CD14-positive monocyte (primary cell): Measurements from ENCODE around the gene OR51B4. TPM values are rescaled to one million over a fixed set of nuclear protein-coding genes. Genes with fewer than 3 reads are reported as not detected.

Experiments
- DNase-seq, 3 donors: peaks; one replicate each; pipeline ENCODE4 v3.0.0-alpha.2; 2011 to 2022
- H2AFZ ChIP-seq: 2 replicates; pipeline ENCODE4 v1.6.0; 2012; ENCODE audit warnings: mild to moderate bottlenecking, low read depth, low read length, inconsistent platforms; ENCODE audit not compliant: insufficient read depth, poor library complexity, severe bottlenecking
- H3K27ac ChIP-seq, 2 donors: 1 replicate in 1 of 2; 2 replicates in 1 of 2; pipeline ENCODE4 v1.5.1; 2012 to 2013; ENCODE audit warnings: low read length in 2 of 2, control low read depth in 1 of 2, inconsistent platforms in 1 of 2, low read depth in 1 of 2, mild to moderate bottlenecking in 1 of 2
- H3K27me3 ChIP-seq, 2 donors: one replicate each; pipeline versions ENCODE4 v1.6.0 to v1.6.1; 2011 to 2013; ENCODE audit warnings: low read length in 2 of 2; ENCODE audit not compliant: control insufficient read depth in 2 of 2, insufficient read depth in 2 of 2
- H3K36me3 ChIP-seq, 2 donors: replicated peaks in 1 of 2; 1 replicate in 1 of 2; 2 replicates in 1 of 2; pipeline versions ENCODE4 v1.5.1 to v1.6.1; 2012 to 2013; ENCODE audit warnings: low read length in 2 of 2, control low read depth in 1 of 2, inconsistent platforms in 1 of 2, mild to moderate bottlenecking in 1 of 2; ENCODE audit not compliant: insufficient read depth in 2 of 2, control insufficient read depth in 1 of 2
- H3K4me1 ChIP-seq, 2 donors: 1 replicate in 1 of 2; 2 replicates in 1 of 2; pipeline versions ENCODE4 v1.5.1 to v1.6.1; 2012 to 2013; ENCODE audit warnings: low read length in 2 of 2, control low read depth in 1 of 2, inconsistent platforms in 1 of 2, mild to moderate bottlenecking in 1 of 2, moderate library complexity in 1 of 2; ENCODE audit not compliant: insufficient read depth in 2 of 2, control insufficient read depth in 1 of 2
- H3K4me2 ChIP-seq: replicated peaks from 2 replicates; pipeline ENCODE3; 2012; ENCODE audit warnings: low read length, moderate library complexity, mild to moderate bottlenecking; ENCODE audit not compliant: poor library complexity, severe bottlenecking; ENCODE audit errors: extremely low read depth
- H3K4me3 ChIP-seq, 3 experiments: fragments of 200-600 bp in 1 of 3; sonication (generic) in 1 of 3; replicated peaks in 1 of 3; 1 replicate in 2 of 3; 2 replicates in 1 of 3; pipeline ENCODE4 v1.5.1; 2011 to 2013; ENCODE audit warnings: low read length in 3 of 3, mild to moderate bottlenecking in 3 of 3, control low read depth in 2 of 3, low read depth in 2 of 3, inconsistent platforms in 1 of 3, moderate library complexity in 1 of 3
- H3K79me2 ChIP-seq: 2 replicates; pipeline ENCODE4 v1.6.0; 2012; ENCODE audit warnings: mild to moderate bottlenecking, control low read depth, inconsistent platforms, low read length, moderate library complexity; ENCODE audit not compliant: insufficient read depth
- H3K9ac ChIP-seq: 2 replicates; pipeline ENCODE4 v1.6.0; 2017; ENCODE audit warnings: low read length, mild to moderate bottlenecking; ENCODE audit not compliant: insufficient read depth, poor library complexity, severe bottlenecking
- H3K9me3 ChIP-seq, 2 donors: replicated peaks in 1 of 2; 1 replicate in 1 of 2; 2 replicates in 1 of 2; pipeline versions ENCODE4 v1.5.1 to v1.6.1; 2012 to 2013; ENCODE audit warnings: low read length in 2 of 2, control low read depth in 1 of 2; ENCODE audit not compliant: control insufficient read depth in 1 of 2, insufficient read depth in 1 of 2
- H4K20me1 ChIP-seq: 2 replicates; pipeline ENCODE4 v1.6.0; 2012; ENCODE audit warnings: mild to moderate bottlenecking, low read length, control low read depth, moderate library complexity; ENCODE audit not compliant: insufficient read depth
- H3K27ac Mint-ChIP-seq, 7 donors: one replicate each; pipeline ENCODE4 v1.8.0; 2020; ENCODE audit warnings: mild to moderate bottlenecking in 7 of 7, mixed read lengths in 7 of 7, moderate library complexity in 6 of 7, inconsistent platforms in 2 of 7
- H3K27me3 Mint-ChIP-seq, 3 donors: one replicate each; pipeline ENCODE4 v1.8.0; 2021 to 2022; ENCODE audit warnings: low read depth in 3 of 3, mild to moderate bottlenecking in 3 of 3, mixed read lengths in 3 of 3, moderate library complexity in 3 of 3, inconsistent platforms in 1 of 3
- H3K36me3 Mint-ChIP-seq, 2 donors: one replicate each; pipeline ENCODE4 v1.8.0; 2020; ENCODE audit warnings: mixed read lengths in 2 of 2, inconsistent platforms in 1 of 2, mild to moderate bottlenecking in 1 of 2
- H3K4me1 Mint-ChIP-seq: one replicate; pipeline ENCODE4 v1.8.0; 2020; ENCODE audit warnings: mild to moderate bottlenecking, mixed read lengths
- H3K4me3 Mint-ChIP-seq, 2 donors: one replicate each; pipeline ENCODE4 v1.8.0; 2020; ENCODE audit warnings: mild to moderate bottlenecking in 2 of 2, mixed read lengths in 2 of 2, moderate library complexity in 1 of 2
- H3K9me3 Mint-ChIP-seq, 7 donors: one replicate each; pipeline ENCODE4 v1.8.0; 2020 to 2022; ENCODE audit warnings: mixed read lengths in 7 of 7, mild to moderate bottlenecking in 6 of 7, moderate library complexity in 6 of 7, inconsistent platforms in 2 of 7
- WGBS: methylation state at CpG from one replicate; pipeline ENCODE4 v1.1.5; 2013; ENCODE audit warnings: missing lambda C conversion rate; ENCODE audit not compliant: insufficient coverage; 5-methylcytosine and 5-hydroxymethylcytosine counted together
- intact Hi-C, 2 donors: fragments of 100-400 bp; cut with micrococcal nuclease; formaldehyde crosslinking; loops; one replicate each; pipeline versions ENCODE4 v1.15.0 to v1.15.1; 2023
- polyA plus RNA-seq, 3 donors: library from polyadenylated mRNA; depleted of rRNA in 1 of 3; unstranded in 2 of 3; stranded (reverse) in 1 of 3; fragments of 300-500 nt in 2 of 3; fragments of >200 nt in 1 of 3; fragmentation: Illumina TruSeq in 2 of 3; gene quantifications; 1 replicate in 2 of 3; 2 replicates in 1 of 3; pipeline ENCODE4 v1.2.3, GENCODE V29; 2012 to 2021
- TF ChIP-seq, protein P1 (sequence below): fragments of 200-600 bp; IDR thresholded peaks from one replicate; pipeline ENCODE4 v1.8.0; 2022; ENCODE audit warnings: antibody characterized with exemption, mild to moderate bottlenecking

OR51B4 gene
- polyA plus RNA-seq, 3 donors, result not detected

DNA sequence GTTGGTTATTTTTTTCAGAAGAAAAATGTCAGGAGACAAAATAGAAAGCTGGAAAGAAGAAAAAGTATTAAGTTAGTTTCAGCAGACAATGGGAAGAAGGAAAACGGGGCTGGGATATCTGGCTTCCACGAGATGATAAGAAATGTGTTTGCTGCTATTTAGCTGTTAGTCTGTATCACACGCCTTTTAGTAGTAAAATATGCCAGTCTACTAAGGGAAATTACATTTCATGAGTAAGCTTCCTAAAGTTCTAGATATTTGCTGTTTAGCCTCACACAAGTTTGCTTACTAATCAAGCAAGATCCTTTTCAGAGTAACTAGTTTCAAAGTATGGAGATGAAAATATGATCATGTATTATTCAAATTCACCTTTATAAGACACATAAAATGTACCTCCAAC is 1.5 kb downstream of the OR51B4 start:
- Histone ChIP-seq H3K4me2 (no peak overlapping the region), H3K27me3 (no peaks in the 10 kb centered on the region), H2AFZ (no peak overlapping the region), H4K20me1 (no peaks in the 10 kb centered on the region), H3K79me2 (no peaks in the 10 kb centered on the region), H3K4me3 (no peak overlapping the region), H3K9me3 (no peaks in the 10 kb centered on the region), H3K9ac (no peak overlapping the region), H3K36me3 (no peaks in the 10 kb centered on the region), H3K4me1 (no peaks in the 10 kb centered on the region), H3K27ac (no peak overlapping the region)
- Mint-ChIP-seq H3K36me3 (no peaks in the 10 kb centered on the region), H3K4me3 (no peak overlapping the region), H3K9me3 (peaks cover 0 to 4% (median 0%) of the 10 kb centered on the region in 7 donors), H3K27me3 (peaks cover 0 to 5% (median 0%) of the 10 kb centered on the region in 3 donors), H3K4me1 (no peaks in the 10 kb centered on the region), H3K27ac (no peak overlapping the region)
- DNase-seq, result no peak
- intact Hi-C loops, result no loop called here
- TF ChIP-seq, protein P1, sequence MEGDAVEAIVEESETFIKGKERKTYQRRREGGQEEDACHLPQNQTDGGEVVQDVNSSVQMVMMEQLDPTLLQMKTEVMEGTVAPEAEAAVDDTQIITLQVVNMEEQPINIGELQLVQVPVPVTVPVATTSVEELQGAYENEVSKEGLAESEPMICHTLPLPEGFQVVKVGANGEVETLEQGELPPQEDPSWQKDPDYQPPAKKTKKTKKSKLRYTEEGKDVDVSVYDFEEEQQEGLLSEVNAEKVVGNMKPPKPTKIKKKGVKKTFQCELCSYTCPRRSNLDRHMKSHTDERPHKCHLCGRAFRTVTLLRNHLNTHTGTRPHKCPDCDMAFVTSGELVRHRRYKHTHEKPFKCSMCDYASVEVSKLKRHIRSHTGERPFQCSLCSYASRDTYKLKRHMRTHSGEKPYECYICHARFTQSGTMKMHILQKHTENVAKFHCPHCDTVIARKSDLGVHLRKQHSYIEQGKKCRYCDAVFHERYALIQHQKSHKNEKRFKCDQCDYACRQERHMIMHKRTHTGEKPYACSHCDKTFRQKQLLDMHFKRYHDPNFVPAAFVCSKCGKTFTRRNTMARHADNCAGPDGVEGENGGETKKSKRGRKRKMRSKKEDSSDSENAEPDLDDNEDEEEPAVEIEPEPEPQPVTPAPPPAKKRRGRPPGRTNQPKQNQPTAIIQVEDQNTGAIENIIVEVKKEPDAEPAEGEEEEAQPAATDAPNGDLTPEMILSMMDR, result no peak
- WGBS, result 100% methylated on average over 2 of the region's 3 CpGs

DNA sequence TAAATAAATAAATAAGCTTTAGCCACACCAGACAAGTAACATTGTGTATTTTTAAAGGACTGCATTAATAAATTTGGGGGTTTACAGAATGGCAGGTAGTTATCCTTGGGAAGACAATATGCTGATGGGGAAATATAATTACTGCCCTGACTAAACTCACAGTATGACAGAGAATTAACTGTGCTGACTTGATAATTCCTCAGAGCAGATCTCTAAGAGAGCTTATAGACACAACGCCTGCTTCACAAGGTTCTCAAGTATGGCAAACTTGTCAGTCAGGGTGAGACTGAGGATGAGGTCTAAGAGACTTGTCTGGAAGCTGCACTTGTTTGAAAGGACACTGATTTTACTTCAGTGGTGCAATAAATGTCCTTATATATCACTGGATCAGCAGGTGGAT is 3.3 kb downstream of the OR51B4 start:
- Histone ChIP-seq H3K27ac (no peak overlapping the region), H3K4me1 (no peaks in the 10 kb centered on the region), H3K9ac (no peak overlapping the region), H3K4me3 (no peak overlapping the region), H3K79me2 (no peaks in the 10 kb centered on the region), H3K4me2 (no peak overlapping the region), H3K9me3 (no peaks in the 10 kb centered on the region), H3K27me3 (no peaks in the 10 kb centered on the region), H4K20me1 (no peaks in the 10 kb centered on the region), H3K36me3 (no peaks in the 10 kb centered on the region), H2AFZ (no peak overlapping the region)
- intact Hi-C loops, result no loop called here
- Mint-ChIP-seq H3K4me3 (no peak overlapping the region), H3K36me3 (no peaks in the 10 kb centered on the region), H3K27me3 (peaks cover 0 to 4% (median 0%) of the 10 kb centered on the region in 3 donors), H3K4me1 (no peaks in the 10 kb centered on the region), H3K9me3 (peaks cover 0 to 2% (median 0%) of the 10 kb centered on the region in 7 donors), H3K27ac (no peak overlapping the region)
- TF ChIP-seq, protein P1, result no peak
- no peak for DNase-seq
- no CpG with 5 or more reads among the region's 1 CpG for WGBS
